Left hindlimb (tissue), 1 donor: ENCODE data around the gene CRIM1.
A peak's percentile ranks its signal among the peaks of the same experiment; 100 is the strongest.
"Not testable (repeated sequence)": the region's sequence is repeated elsewhere in the genome, so short reads cannot be mapped to it uniquely, and the experiment has no call there.

Experiments used
- DNase-seq: peaks from one replicate; pipeline ENCODE4 v3.0.0-alpha.2; 2018

CRIM1 gene

GRCh38 chr2:36354811-36355150 lies 797 bp upstream of the CRIM1 start:
- no peak for DNase-seq

GRCh38 chr2:36355890-36356297 lies 316 bp downstream of the CRIM1 start:
- DNase-seq, result no peak

- DNase-seq, result peak; percentile 71
These were observed 866 bp downstream of the CRIM1 start for GRCh38 chr2:36356298-36356989.

GRCh38 chr2:36356990-36357846 lies 1.6 kb downstream of the CRIM1 start:
- peak; percentile 67 for DNase-seq

GRCh38 chr2:36357847-36358659 lies 2.5 kb downstream of the CRIM1 start:
- DNase-seq, result no peak

- DNase-seq, result no peak
These were observed 3.5 kb downstream of the CRIM1 start for GRCh38 chr2:36359067-36359466.

- DNase-seq, result no peak
These were observed 4.5 kb downstream of the CRIM1 start for GRCh38 chr2:36360063-36360462.

- no peak for DNase-seq
These were observed 5.3 kb downstream of the CRIM1 start for GRCh38 chr2:36360834-36361233.

- DNase-seq, result no peak
These were observed 5.8 kb downstream of the CRIM1 start for GRCh38 chr2:36361396-36361795.

GRCh38 chr2:36362291-36362690 lies 6.7 kb downstream of the CRIM1 start:
- DNase-seq, result no peak

GRCh38 chr2:36363085-36363484 lies 7.5 kb downstream of the CRIM1 start:
- DNase-seq, result not testable (repeated sequence)

- no peak for DNase-seq
These were observed 11.0 kb downstream of the CRIM1 start for GRCh38 chr2:36366491-36367120.

- DNase-seq, result no peak
These were observed 11.9 kb downstream of the CRIM1 start for GRCh38 chr2:36367486-36367885.

GRCh38 chr2:36367895-36368353 lies 12.3 kb downstream of the CRIM1 start:
- DNase-seq, result no peak

GRCh38 chr2:36368438-36368837 lies 12.9 kb downstream of the CRIM1 start:
- no peak for DNase-seq

GRCh38 chr2:36369163-36369562 lies 13.6 kb downstream of the CRIM1 start:
- no peak for DNase-seq

- no peak for DNase-seq
These were observed 14.1 kb downstream of the CRIM1 start for GRCh38 chr2:36369716-36370115.

- no peak for DNase-seq
These were observed 14.7 kb downstream of the CRIM1 start for GRCh38 chr2:36370281-36370680.

- DNase-seq, result no peak
These were observed 15.7 kb downstream of the CRIM1 start for GRCh38 chr2:36371070-36371874.

- no peak for DNase-seq
These were observed 16.4 kb downstream of the CRIM1 start for GRCh38 chr2:36371928-36372391.

GRCh38 chr2:36373149-36373926 lies 17.8 kb downstream of the CRIM1 start:
- DNase-seq, result no peak
